Upper lobe of left lung (tissue), 4 donors: Measurements from ENCODE around the gene DTNB.

Experiments
- EP300 ChIP-seq, 4 donors: sonication (generic); formaldehyde crosslinking; IDR thresholded peaks; one replicate each; pipeline ENCODE4 v1.5.1; 2017; ENCODE audit warnings: antibody characterized with exemption in 4 of 4, control low read depth in 2 of 4
- POLR2A ChIP-seq, 4 donors: fragments of 450-650 bp; IDR thresholded peaks; one replicate each; pipeline ENCODE4 v1.5.1; 2016 to 2017; ENCODE audit warnings: antibody characterized with exemption in 4 of 4, mild to moderate bottlenecking in 2 of 4

DNA sequence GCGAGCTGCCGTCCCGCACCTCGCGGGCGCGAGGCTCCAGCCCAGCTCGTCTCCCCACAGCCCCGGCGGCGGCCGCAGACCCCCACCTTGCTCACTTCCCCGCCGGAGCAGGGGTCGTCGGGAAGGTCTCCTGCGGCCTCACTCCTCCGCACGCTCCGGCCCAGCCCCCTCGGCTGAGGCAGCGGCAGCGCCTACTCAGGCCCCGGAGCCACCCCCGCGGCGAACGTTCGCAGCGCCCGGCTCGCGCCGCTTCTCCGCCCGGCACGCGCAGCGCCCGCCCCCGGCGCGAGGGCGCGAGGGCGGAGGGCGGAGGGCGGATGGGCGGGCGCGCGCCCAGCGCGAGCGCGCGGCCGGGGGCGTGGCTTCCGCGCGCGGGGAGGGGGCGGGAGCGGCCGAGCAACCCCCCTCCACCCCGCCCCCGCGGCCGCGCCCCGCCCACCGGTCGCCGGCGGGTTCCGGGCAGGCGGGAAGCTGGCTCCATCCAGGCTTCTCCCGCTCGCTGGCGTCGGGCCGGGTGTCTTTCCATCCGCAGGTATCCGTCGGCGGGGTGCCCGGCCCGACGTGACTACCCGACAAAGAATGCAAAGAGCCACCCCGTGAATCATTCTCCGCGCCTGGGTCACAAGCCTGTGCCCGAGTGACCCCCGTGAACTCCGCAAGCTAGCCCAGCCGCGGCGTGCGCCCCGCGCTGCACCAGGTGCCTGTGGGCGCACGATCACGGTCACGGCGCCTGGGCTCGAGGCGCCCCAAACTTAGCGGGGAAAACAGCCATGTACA lies at the start of gene DTNB:
- TF ChIP-seq POLR2A (IDR thresholded peaks at IDR 0.05), result peak in 2 of 4 donors; percentile 50 to 80
- TF ChIP-seq EP300 (IDR thresholded peaks at IDR 0.05), result no peak
